ENCODE data around the gene FILIP1. TPM values are rescaled to one million over a fixed set of nuclear protein-coding genes. Genes with fewer than 3 reads are reported as not detected.

Gene FILIP1
- total RNA-seq, 1 experiment from 2014 or later, result not detected

GRCh38 chr6:75302280-75302679 lies 191.3 kb downstream of the FILIP1 start:
- ChIA-PET CTCF (no interaction called here), POLR2A (ENCODE audit: unreplicated experiment) (no interaction called here)
- Histone ChIP-seq H3K4me1 (ENCODE audit: insufficient read depth, low read length) (no peaks in the 10 kb centered on the region), H3K27me3 (ENCODE audit: low read length) (no peaks in the 10 kb centered on the region), H3K9me2 (replicated peaks; ENCODE audit: low read length) (no peaks in the 10 kb centered on the region), H3K36me3 (ENCODE audit: low read depth, low read length) (no peaks in the 10 kb centered on the region), H3K27ac (ENCODE audit: low read length) (no peak overlapping the region), H3K9ac (ENCODE audit: low read length) (no peak overlapping the region), H3F3A (ENCODE audit: low read length, unreplicated experiment) (no peaks in the 10 kb centered on the region), H3K4me2 (ENCODE audit: low read length) (no peak overlapping the region), H2AFZ (ENCODE audit: low read length) (no peak overlapping the region), H3K79me2 (ENCODE audit: low read length) (no peaks in the 10 kb centered on the region), H3K9me3 (ENCODE audit: low read length) (no peaks in the 10 kb centered on the region), H4K20me1 (ENCODE audit: low read length) (no peaks in the 10 kb centered on the region), H3K4me3 (ENCODE audit: low read length) (no peak overlapping the region)
- BruUV-seq (replicated peaks), result no TSS peak
- DNase-seq (no peak), ATAC-seq (no peak)
- intact Hi-C loops (cut with micrococcal nuclease), result no loop called here
- TF ChIP-seq EZH2phosphoT487 (IDR thresholded peaks at IDR 0.05; ENCODE audit: borderline replicate concordance, low read length) (no peak), CTCF (conservative IDR thresholded peaks at IDR 0.05; ENCODE audit: low read depth, low read length) (no peak), EZH2 (IDR thresholded peaks at IDR 0.05; ENCODE audit: low read length, unreplicated experiment) (no peak)

DNA sequence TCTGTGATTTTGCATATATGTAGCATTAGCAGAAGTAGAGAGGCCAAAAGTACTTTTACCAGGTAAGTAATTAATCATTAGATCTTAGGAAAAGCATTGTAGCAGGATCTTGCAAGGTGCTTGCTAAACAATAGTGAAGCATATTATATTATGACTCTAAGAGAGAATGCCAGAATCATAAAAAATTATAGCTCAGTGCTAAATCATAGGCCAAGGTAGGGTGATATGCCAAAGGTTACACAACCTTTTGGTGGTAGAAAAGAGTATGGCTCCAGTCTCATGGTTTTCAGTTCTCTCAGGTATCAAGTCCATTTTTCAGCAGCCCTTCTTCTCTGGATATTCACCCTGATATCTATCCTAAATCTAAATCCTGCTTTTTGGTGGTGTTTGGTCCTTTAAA lies 192.1 kb downstream of the FILIP1 start:
- CTCF ChIA-PET, result no interaction called here
- Histone ChIP-seq H3K79me2 (ENCODE audit: low read length) (no peaks in the 10 kb centered on the region), H2AFZ (ENCODE audit: low read length) (no peak overlapping the region), H3F3A (ENCODE audit: low read length, unreplicated experiment) (no peaks in the 10 kb centered on the region), H3K9me3 (ENCODE audit: low read length) (no peaks in the 10 kb centered on the region), H3K4me3 (ENCODE audit: low read length) (no peak overlapping the region), H3K9me2 (replicated peaks; ENCODE audit: low read length) (no peaks in the 10 kb centered on the region), H3K27ac (ENCODE audit: low read length) (no peak overlapping the region), H3K9ac (ENCODE audit: low read length) (no peak overlapping the region), H3K27me3 (ENCODE audit: low read length) (no peaks in the 10 kb centered on the region), H3K4me2 (ENCODE audit: low read length) (no peak overlapping the region), H3K4me1 (ENCODE audit: insufficient read depth, low read length) (no peaks in the 10 kb centered on the region), H4K20me1 (ENCODE audit: low read length) (no peaks in the 10 kb centered on the region), H3K36me3 (ENCODE audit: low read depth, low read length) (no peaks in the 10 kb centered on the region)
- no TSS peak for BruUV-seq (replicated peaks)
- TF ChIP-seq EZH2 (IDR thresholded peaks at IDR 0.05; ENCODE audit: low read length, unreplicated experiment), result no peak
- TF ChIP-seq EZH2phosphoT487 (IDR thresholded peaks at IDR 0.05; ENCODE audit: borderline replicate concordance, low read length), result no peak
- no peak for TF ChIP-seq CTCF (conservative IDR thresholded peaks at IDR 0.05; ENCODE audit: low read depth, low read length)
- POLR2A ChIA-PET (ENCODE audit: unreplicated experiment), result no interaction called here
- ATAC-seq (no peak), DNase-seq (no peak)
- intact Hi-C loops (cut with micrococcal nuclease), result no loop called here

DNA sequence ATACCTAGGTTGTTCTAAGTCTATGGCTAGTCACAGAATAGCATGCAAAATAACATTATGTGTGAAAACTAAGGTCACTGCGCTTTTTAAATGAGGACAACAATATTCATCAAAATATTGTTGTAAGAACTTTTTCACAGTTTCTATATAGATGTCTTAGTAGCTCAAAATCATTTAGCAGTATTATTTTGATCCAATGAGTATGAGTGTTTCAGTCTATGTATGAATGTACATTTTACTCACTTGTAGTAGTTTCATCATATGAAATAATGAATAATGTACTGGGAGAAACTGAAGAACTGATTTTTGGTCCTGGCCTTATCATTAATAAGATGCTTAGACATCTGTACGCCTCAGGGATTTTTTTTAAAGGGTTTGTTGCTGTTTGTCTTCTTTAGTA lies 192.5 kb downstream of the FILIP1 start:
- Histone ChIP-seq H3K36me3 (ENCODE audit: low read depth, low read length) (no peaks in the 10 kb centered on the region), H3K9me3 (ENCODE audit: low read length) (no peaks in the 10 kb centered on the region), H2AFZ (ENCODE audit: low read length) (no peak overlapping the region), H3K4me3 (ENCODE audit: low read length) (no peak overlapping the region), H3K27ac (ENCODE audit: low read length) (no peak overlapping the region), H3K9me2 (replicated peaks; ENCODE audit: low read length) (no peaks in the 10 kb centered on the region), H3K9ac (ENCODE audit: low read length) (no peak overlapping the region), H3K27me3 (ENCODE audit: low read length) (no peaks in the 10 kb centered on the region), H3F3A (ENCODE audit: low read length, unreplicated experiment) (no peaks in the 10 kb centered on the region), H3K4me2 (ENCODE audit: low read length) (no peak overlapping the region), H3K4me1 (ENCODE audit: insufficient read depth, low read length) (no peaks in the 10 kb centered on the region), H3K79me2 (ENCODE audit: low read length) (no peaks in the 10 kb centered on the region), H4K20me1 (ENCODE audit: low read length) (no peaks in the 10 kb centered on the region)
- no peak for DNase-seq
- BruUV-seq (replicated peaks), result no TSS peak
- no peak for TF ChIP-seq EZH2phosphoT487 (IDR thresholded peaks at IDR 0.05; ENCODE audit: borderline replicate concordance, low read length)
- TF ChIP-seq EZH2 (IDR thresholded peaks at IDR 0.05; ENCODE audit: low read length, unreplicated experiment), result no peak
- no peak for TF ChIP-seq CTCF (conservative IDR thresholded peaks at IDR 0.05; ENCODE audit: low read depth, low read length)
- intact Hi-C loops (cut with micrococcal nuclease), result no loop called here
- POLR2A ChIA-PET (ENCODE audit: unreplicated experiment), result no interaction called here
- ATAC-seq, result no peak
- CTCF ChIA-PET, result interaction anchor here (0.5 kb wide), 1 partner anchor 112 kb away, joined by 3 read pairs; no protein-coding TSS in a partner anchor
